ENCODE data around the gene ATP2C2.

DNA sequence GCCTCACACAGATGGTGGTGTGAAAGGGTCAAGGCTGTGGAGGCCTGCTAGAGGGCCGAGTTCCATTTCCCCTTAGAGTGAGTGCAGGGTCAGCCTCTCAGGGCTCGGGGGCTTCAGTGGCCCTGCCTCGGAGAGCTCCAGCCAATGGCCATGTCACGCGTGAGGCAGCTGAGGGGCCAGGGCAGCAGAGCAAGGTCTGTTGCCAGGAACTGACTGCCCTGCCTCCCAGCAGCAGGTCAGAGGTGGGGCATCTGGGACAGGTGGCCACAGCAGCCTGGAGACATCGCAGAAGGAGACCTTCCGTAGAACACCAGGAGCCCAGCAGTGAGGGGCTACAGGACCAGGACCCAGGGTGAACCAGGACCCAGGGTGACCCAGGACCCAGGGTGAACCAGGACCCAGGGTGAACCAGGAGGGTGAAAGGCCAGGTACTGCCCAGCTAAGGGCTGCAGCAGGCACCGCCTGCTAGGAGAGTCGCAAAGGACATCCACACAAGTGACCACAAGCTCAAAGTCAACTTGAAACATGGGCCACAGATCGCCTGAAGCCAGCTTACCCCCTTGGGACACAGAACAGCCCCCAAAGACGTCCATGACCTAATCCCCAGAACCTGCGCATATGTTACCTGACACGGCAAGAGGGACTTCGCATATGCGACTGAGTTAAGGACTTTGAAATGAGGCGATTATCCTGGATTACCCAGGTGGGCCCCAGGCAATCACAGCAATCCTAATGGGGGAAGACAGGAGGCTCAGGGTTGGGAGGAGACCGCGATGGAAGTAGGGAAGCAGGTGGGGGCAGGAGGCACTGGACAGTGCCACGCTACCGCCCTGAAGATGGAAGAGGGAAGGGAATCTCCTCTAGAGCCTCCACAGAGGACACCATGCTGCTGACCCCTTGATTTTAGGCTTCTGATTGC lies 141.0 kb downstream of the ATP2C2 start:
- TF ChIP-seq ZNF274 (IDR thresholded peaks at IDR 0.05; ENCODE audit: borderline replicate concordance, extremely low read depth, low read length), result no peak
- TF ChIP-seq EZH2 (IDR thresholded peaks at IDR 0.05; ENCODE audit: low read depth, low read length, severe bottlenecking), result no peak
- TF ChIP-seq, protein P1, sequence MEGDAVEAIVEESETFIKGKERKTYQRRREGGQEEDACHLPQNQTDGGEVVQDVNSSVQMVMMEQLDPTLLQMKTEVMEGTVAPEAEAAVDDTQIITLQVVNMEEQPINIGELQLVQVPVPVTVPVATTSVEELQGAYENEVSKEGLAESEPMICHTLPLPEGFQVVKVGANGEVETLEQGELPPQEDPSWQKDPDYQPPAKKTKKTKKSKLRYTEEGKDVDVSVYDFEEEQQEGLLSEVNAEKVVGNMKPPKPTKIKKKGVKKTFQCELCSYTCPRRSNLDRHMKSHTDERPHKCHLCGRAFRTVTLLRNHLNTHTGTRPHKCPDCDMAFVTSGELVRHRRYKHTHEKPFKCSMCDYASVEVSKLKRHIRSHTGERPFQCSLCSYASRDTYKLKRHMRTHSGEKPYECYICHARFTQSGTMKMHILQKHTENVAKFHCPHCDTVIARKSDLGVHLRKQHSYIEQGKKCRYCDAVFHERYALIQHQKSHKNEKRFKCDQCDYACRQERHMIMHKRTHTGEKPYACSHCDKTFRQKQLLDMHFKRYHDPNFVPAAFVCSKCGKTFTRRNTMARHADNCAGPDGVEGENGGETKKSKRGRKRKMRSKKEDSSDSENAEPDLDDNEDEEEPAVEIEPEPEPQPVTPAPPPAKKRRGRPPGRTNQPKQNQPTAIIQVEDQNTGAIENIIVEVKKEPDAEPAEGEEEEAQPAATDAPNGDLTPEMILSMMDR (IDR thresholded peaks at IDR 0.05; ENCODE audit: control extremely low read depth in 1 of 3, insufficient read depth in 1 of 3, low read depth in 1 of 3, low read length in 3 of 3), result no peak
- no peak for TF ChIP-seq POLR2AphosphoS5 (IDR thresholded peaks at IDR 0.05; ENCODE audit: low read depth, low read length)
- no peak for TF ChIP-seq HDAC2 (IDR thresholded peaks at IDR 0.05; ENCODE audit: borderline replicate concordance in 1 of 2, low read depth in 2 of 2, low read length in 2 of 2)
- no peak for TF ChIP-seq JUND (IDR thresholded peaks at IDR 0.05; ENCODE audit: low read length)
- no peak for TF ChIP-seq FOSL1 (IDR thresholded peaks at IDR 0.05; ENCODE audit: insufficient read depth, low read depth, low read length)
- TF ChIP-seq SIN3A (conservative IDR thresholded peaks at IDR 0.05 in 1 of 2, IDR thresholded peaks at IDR 0.05 in 1 of 2; ENCODE audit: low read depth in 1 of 2, low read length in 2 of 2), result no peak
- TF ChIP-seq CREB1 (IDR thresholded peaks at IDR 0.05), result no peak
- TF ChIP-seq SRF (IDR thresholded peaks at IDR 0.05; ENCODE audit: low read depth, low read length), result no peak

All from H1 (cell line).